Measurements from ENCODE around the gene ZNF503. TPM values are rescaled to one million over a fixed set of nuclear protein-coding genes. Genes with fewer than 3 reads are reported as not detected.

The ZNF503 gene
- total and polyA plus RNA-seq, 10 of the 15 experiments (the other 5 are each of a cell fraction or from before 2014, with no cell fraction given) = 0.05 to 1.1 (median 0.11) TPM; not detected in 1

DNA sequence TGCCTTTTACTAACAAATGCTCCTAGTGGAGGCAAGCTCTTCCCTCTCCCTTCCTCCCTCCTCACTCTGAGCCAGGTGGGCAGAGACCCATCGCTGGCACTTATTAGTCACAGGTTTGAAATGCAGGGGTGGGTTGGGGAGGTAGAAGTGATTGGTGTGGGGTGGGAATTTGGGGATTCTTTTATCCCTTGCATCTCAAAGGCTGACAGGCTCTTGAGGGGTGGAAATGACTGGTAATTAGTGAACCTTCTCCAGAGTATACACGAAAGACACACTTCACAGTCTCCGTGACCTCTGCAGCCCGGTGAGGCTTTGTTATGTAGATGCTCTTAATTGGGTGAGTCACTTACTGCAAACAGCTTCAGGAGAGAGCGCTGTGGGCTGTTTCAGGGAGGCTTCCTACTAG is 16.0 kb upstream of the ZNF503 start:
- Histone ChIP-seq H3K79me2 (ENCODE audit: control insufficient read depth, insufficient read depth, low read length) (no peaks in the 10 kb centered on the region), H4K20me1 (ENCODE audit: control insufficient read depth, insufficient read depth) (no peaks in the 10 kb centered on the region), H3K4me2 (ENCODE audit: control insufficient read depth, insufficient read depth) (no peak overlapping the region), H3K4me1 (ENCODE audit: control insufficient read depth, insufficient read depth, low read length) (no peaks in the 10 kb centered on the region), H3K9me3 (replicated peaks; ENCODE audit: control insufficient read depth, insufficient read depth, low read length) (no peaks in the 10 kb centered on the region), H3K9ac (ENCODE audit: control insufficient read depth, insufficient read depth, low read length) (no peak overlapping the region), H3K4me3 (no peak overlapping the region), H3K27ac (ENCODE audit: control insufficient read depth, insufficient read depth) (no peak overlapping the region), H3K27me3 (replicated peaks in 1 of 2; ENCODE audit: control insufficient read depth in 2 of 2, insufficient read depth in 2 of 2, low read length in 1 of 2) (no peaks in the 10 kb centered on the region; a peak in 1 of 4 replicates), H2AFZ (ENCODE audit: control insufficient read depth, low read depth, low read length) (no peak overlapping the region), H3K36me3 (ENCODE audit: control insufficient read depth in 2 of 2, insufficient read depth in 2 of 2, low read length in 1 of 2) (no peaks in the 10 kb centered on the region)
- ChIA-PET CTCF (interaction anchor here (1.0 to 1.4 kb wide), 2 partner anchors 9 to 13 kb away, joined by 3 to 4 read pairs; partner anchors contain the start of gene LRMDA), SMC1A (ENCODE audit: uncharacterized antibody, unreplicated experiment) (interaction anchor here (1.1 to 3.7 kb wide), 5 partner anchors 8 to 346 kb away, joined by 3 to 16 read pairs (median 4); partner anchors contain the start of gene ZNF503), POLR2A (no interaction called here), RAD21 (ENCODE audit: unreplicated experiment) (interaction anchor here (1.6 kb wide), 1 partner anchor 223 kb away, joined by 3 read pairs; no protein-coding TSS in a partner anchor)
- no peak for ATAC-seq
- TF ChIP-seq, protein P1, sequence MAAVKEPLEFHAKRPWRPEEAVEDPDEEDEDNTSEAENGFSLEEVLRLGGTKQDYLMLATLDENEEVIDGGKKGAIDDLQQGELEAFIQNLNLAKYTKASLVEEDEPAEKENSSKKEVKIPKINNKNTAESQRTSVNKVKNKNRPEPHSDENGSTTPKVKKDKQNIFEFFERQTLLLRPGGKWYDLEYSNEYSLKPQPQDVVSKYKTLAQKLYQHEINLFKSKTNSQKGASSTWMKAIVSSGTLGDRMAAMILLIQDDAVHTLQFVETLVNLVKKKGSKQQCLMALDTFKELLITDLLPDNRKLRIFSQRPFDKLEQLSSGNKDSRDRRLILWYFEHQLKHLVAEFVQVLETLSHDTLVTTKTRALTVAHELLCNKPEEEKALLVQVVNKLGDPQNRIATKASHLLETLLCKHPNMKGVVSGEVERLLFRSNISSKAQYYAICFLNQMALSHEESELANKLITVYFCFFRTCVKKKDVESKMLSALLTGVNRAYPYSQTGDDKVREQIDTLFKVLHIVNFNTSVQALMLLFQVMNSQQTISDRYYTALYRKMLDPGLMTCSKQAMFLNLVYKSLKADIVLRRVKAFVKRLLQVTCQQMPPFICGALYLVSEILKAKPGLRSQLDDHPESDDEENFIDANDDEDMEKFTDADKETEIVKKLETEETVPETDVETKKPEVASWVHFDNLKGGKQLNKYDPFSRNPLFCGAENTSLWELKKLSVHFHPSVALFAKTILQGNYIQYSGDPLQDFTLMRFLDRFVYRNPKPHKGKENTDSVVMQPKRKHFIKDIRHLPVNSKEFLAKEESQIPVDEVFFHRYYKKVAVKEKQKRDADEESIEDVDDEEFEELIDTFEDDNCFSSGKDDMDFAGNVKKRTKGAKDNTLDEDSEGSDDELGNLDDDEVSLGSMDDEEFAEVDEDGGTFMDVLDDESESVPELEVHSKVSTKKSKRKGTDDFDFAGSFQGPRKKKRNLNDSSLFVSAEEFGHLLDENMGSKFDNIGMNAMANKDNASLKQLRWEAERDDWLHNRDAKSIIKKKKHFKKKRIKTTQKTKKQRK (IDR thresholded peaks at IDR 0.05; ENCODE audit: low read depth, low read length) = no peak
- TF ChIP-seq NBN (IDR thresholded peaks at IDR 0.05) = no peak
- no peak for TF ChIP-seq LARP7 (IDR thresholded peaks at IDR 0.05)
- no peak for TF ChIP-seq HCFC1 (IDR thresholded peaks at IDR 0.05; ENCODE audit: low read length)
- TF ChIP-seq ZBED1 (IDR thresholded peaks at IDR 0.05; ENCODE audit: borderline replicate concordance) = no peak
- TF ChIP-seq, protein P2, sequence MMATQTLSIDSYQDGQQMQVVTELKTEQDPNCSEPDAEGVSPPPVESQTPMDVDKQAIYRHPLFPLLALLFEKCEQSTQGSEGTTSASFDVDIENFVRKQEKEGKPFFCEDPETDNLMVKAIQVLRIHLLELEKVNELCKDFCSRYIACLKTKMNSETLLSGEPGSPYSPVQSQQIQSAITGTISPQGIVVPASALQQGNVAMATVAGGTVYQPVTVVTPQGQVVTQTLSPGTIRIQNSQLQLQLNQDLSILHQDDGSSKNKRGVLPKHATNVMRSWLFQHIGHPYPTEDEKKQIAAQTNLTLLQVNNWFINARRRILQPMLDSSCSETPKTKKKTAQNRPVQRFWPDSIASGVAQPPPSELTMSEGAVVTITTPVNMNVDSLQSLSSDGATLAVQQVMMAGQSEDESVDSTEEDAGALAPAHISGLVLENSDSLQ (IDR thresholded peaks at IDR 0.05) = no peak
- TF ChIP-seq ZNF24 (IDR thresholded peaks at IDR 0.05) = no peak
- TF ChIP-seq ZNF217 (IDR thresholded peaks at IDR 0.05) = no peak
- TF ChIP-seq, protein P3, sequence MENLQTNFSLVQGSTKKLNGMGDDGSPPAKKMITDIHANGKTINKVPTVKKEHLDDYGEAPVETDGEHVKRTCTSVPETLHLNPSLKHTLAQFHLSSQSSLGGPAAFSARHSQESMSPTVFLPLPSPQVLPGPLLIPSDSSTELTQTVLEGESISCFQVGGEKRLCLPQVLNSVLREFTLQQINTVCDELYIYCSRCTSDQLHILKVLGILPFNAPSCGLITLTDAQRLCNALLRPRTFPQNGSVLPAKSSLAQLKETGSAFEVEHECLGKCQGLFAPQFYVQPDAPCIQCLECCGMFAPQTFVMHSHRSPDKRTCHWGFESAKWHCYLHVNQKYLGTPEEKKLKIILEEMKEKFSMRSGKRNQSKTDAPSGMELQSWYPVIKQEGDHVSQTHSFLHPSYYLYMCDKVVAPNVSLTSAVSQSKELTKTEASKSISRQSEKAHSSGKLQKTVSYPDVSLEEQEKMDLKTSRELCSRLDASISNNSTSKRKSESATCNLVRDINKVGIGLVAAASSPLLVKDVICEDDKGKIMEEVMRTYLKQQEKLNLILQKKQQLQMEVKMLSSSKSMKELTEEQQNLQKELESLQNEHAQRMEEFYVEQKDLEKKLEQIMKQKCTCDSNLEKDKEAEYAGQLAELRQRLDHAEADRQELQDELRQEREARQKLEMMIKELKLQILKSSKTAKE (IDR thresholded peaks at IDR 0.05; ENCODE audit: low read depth, poor library complexity, severe bottlenecking) = no peak
- TF ChIP-seq CHD1 (IDR thresholded peaks at IDR 0.05; ENCODE audit: low read depth, low read length) = no peak
- TF ChIP-seq IKZF1 (conservative IDR thresholded peaks at IDR 0.05) = no peak
- TF ChIP-seq MTA3 (IDR thresholded peaks at IDR 0.05; ENCODE audit: borderline replicate concordance, low read length) = no peak
- no peak for TF ChIP-seq SPI1 (IDR thresholded peaks at IDR 0.05; ENCODE audit: borderline replicate concordance, insufficient read depth, low read depth, low read length)
- TF ChIP-seq RELB (IDR thresholded peaks at IDR 0.05; ENCODE audit: low read depth) = no peak
- no peak for TF ChIP-seq BACH1 (IDR thresholded peaks at IDR 0.05; ENCODE audit: borderline replicate concordance)
- no peak for TF ChIP-seq HDAC2 (IDR thresholded peaks at IDR 0.05)
- no peak for TF ChIP-seq SMC3 (IDR thresholded peaks at IDR 0.05; ENCODE audit: borderline replicate concordance, low read length)
- TF ChIP-seq CEBPB (IDR thresholded peaks at IDR 0.05; ENCODE audit: borderline replicate concordance in 1 of 2, low read depth in 2 of 2, low read length in 2 of 2) = no peak
- in situ Hi-C loops (cut with MboI) (no loop called here), intact Hi-C loops (cut with micrococcal nuclease; ENCODE audit: unreplicated experiment) (no loop called here)
- DNase-seq (ENCODE audit: low read depth, low spot score) = no peak
- BruUV-seq (replicated peaks) = no TSS peak
- FAIRE-seq = no peak
- 13% methylated on average over 5 of the region's 5 CpGs for WGBS (ENCODE audit: insufficient coverage, insufficient replicate concordance, low lambda C conversion rate, missing lambda C conversion rate)

Measured in GM12878 (cell line).